ENCODE measurements around the gene C18orf32. TPM values are rescaled to one million over a fixed set of nuclear protein-coding genes. Genes with fewer than 3 reads are reported as not detected.

The C18orf32 gene
- polyA plus RNA-seq, 12 donors: 9.0 to 40.6 (median 14.0) TPM; not detected in 1

GRCh38 chr18:49431165-49431962, 55.7 kb downstream of the C18orf32 start:
- no peak for DNase-seq

Other genes starting within 250 kb of the C18orf32 start
- gene DYM, start 26.6 kb downstream of the C18orf32 start, polyA plus RNA-seq (ENCODE audit: insufficient read length in 12 of 12): 10 to 100 TPM in 11 of 12 donors, not detected in 1; 48.5 to 67.9 (median 61.6) TPM
- gene RPL17, start 5.2 kb upstream of the C18orf32 start, polyA plus RNA-seq (ENCODE audit: insufficient read length in 12 of 12): 1,000 to 10,000 TPM in 11 of 12 donors, not detected in 1; 1,957 to 2,845 (median 2,481) TPM
- gene LIPG, start 74.8 kb upstream of the C18orf32 start, polyA plus RNA-seq (ENCODE audit: insufficient read length in 12 of 12): 10 to 100 TPM in 1 of 12 donors, 1 to 10 TPM in 10, not detected in 1; 4.2 to 14.4 (median 4.8) TPM

Measured in muscle of arm (tissue), 12 donors.